HTR-8/SVneo (cell line): ENCODE results near the gene IRF4.
"Not testable (repeated sequence)": the region's sequence is repeated elsewhere in the genome, so short reads cannot be mapped to it uniquely, and the experiment has no call there.

Experiments used
- DNase-seq: peaks from one replicate; pipeline ENCODE4 v3.0.0; 2011; ENCODE audit warnings: low spot score, mixed read lengths; ENCODE audit not compliant: insufficient read length
- FAIRE-seq: peaks from 2 replicates; lab custom pipeline; 2011; peaks lifted over from hg19 to GRCh38; lab: Jason Lieb, UNC

The IRF4 gene

DNA sequence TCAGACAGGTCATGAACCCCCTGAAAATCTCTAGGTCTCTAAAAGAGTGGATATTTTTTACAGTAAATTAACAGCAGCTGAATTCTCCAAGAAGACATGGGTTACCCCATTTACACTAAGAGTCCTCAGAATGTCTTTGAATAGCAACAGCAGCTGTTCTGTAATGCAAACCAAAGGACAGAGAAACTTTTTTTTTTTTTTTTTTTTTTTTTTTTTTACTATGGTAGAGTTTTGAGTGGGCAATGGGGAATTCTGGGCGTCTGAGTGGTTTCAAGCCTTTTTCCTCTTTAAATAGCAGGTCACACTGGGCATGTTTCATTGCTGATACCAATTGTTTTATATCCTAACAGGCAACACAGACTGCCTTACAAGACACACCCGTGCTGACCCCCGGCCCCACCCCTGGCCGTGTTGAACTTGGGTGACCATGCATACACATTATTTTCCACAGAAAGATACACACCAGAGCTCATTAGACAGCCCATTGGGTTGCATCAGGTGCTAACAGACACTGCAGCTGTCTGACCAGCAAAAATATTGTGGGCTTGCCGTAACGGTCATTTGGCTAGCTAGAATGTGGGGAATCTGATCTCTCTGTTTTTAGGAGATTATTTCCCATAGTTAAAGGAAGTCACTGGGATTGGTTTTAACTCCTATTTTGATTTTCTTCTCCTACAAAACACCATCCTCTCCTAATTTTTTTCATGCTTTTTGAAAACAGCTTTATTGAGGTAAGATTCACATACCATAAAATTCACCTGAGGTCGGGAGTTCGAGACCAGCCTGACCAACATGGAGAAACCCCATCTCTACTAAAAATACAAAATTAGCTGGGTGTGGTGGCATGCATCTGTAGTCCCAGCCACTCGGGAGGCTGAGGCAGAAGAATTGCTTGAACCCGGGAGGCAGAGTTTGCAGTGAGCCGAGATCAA lies 26.7 kb upstream of the IRF4 start:
- FAIRE-seq (no peak), DNase-seq (no peak)

DNA sequence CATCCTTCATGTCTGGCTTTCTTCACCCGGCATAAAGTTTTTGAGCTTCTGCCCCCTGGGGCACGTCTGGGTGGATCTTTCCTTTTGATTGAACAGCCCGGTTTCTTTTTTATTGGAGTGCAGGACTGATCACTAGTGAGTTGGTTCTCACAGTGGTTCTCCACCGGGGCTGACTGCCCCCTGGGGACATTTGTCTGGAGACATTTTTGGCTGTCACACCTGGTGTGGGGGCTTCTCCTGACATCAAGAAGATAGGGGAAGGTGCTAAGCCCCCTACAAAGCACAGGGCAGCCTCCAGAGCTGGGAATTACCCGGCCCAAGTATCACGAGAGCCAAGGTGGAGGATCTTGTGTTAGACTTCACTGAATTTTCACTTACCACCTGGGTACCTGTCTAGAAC lies 25.7 kb upstream of the IRF4 start:
- FAIRE-seq = no peak
- no peak for DNase-seq

DNA sequence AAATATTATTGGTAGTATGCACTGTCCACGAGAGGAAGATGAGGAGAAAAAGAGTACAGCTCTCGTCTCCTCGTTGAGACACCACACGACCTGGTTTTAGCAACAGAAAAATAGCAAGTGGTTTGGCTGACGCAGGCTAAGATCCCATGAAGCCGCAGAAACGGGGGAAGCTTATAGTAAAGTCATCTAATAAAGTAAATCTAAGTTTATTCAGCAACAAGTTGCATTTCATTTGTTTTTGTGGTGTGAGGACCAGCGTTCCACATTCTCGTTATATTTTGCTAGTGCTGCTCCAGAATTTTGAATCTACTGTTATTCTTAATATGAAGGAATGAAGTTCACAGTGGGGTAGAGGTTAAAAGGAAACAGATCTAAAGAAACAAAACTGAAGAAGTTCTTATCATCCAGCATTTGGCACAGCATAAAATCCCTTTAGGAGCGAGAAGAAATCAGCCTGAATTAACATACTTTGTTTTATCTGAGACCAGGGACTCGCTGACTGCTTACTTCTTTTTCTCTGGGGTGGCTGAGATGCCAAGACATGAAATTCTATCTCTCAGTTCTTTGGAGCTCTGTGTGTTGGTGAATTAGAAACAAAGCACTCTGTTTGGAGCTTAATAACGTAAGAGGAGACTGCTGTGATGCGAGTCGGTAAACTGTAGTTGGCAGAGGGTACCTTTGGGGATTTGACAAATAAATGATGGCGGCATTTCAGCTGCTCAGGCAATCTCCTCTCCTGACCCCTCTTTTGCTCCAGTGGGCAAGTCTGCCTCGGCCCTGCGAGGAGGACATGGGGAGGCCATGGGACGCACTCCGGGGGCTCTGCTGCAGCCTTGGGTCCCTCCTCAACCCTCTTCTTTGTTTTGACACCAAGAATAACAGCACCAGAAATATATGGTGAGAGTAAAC lies 24.9 kb upstream of the IRF4 start:
- FAIRE-seq (no peak), DNase-seq (no peak)

DNA sequence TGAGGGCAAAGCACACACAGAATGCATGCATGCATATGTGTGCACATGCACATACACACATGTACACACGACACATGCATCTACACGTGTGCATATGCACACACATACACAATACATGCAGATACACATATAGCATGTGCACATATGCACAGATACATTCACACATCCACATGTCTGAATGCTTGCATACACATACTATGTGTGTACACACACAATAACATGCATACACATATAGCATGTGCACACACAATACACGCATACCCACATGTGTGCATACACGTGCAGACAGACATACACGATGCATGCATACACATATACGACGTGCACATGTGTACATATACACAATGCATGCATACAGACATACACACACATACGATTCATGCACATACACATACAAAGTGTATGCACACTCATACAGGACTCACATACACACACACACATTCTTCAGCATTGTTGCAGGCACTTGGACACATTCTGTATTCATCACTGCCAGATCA lies 24.2 kb upstream of the IRF4 start:
- DNase-seq = no peak
- peak; percentile 85 for FAIRE-seq

DNA sequence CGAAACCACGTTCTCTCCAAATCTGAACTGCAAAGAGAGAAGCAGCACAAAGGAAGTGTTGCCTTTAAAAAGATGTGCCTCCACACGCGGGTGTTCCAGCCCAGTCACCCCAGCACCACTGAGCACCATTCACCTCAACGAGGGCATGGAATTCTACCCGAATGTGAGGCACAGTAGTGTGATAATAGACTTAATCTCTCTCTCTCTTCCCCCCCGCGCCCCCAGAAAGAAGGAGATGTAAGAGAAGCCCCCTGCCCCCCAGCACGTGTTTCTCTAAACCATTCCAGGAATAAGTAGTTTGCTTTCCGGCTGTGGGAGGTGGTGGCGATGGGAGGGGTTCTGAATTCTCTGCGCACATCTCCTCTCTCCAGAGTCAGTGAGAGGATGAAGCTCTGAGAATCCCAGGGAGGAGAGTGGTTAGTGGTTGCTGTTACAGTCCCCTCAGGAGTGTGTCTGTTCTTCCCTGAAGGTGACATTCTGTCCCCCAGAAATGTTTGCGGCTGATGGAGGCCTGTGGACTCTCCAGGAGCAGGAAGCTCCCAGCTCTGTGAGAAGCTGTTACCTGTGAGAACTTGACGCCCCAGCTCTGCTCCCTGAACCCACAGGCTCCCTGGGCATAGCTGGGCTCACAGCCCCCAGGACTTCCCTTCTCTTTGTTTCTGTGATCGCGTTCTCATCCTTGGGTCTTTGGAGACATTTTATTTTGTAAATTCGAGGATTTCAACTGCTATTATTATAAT lies 23.5 kb upstream of the IRF4 start:
- DNase-seq = no peak
- FAIRE-seq = no peak

DNA sequence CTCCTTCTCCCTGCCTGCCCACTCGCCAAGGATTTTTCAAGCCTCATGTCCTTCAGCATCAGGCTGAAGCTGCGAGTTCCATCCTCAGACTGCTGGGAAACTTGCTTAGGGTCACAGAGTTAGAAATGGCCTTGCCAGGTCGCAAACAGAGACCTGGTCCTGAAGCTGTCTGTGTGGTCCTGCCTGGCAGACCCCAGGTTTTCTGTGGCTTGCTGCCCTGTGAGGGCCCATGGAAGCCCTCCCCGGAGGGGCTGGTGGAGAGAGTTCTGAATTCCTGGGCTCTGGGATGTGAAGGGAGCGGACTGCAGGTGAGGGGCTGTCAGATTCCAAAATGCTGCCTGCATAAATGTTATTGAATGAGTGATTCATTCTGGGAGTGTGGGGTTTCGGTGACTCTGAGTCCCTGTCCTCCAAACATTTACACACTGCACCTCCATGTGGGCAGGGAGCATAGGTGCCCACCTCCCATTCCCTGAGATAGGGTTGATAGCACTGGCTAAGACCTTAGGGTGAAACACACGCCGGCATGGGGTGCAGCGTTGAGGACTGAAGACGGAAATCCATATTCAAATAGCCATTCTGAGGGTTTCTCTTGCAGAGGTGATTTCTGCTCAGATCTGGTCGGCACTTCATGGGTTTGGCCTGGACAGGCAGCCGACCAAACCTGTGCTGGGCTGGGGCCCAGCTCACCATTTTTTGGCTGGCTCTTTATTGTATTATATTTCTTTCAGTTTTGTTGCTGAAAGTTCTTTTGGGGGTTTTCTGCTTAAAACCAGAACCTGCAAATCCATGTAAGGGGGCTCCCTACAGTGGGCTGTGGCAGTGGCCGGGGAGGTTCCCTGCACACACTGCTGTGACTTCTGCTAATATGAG lies 21.8 kb upstream of the IRF4 start:
- DNase-seq (no peak), FAIRE-seq (no peak)

DNA sequence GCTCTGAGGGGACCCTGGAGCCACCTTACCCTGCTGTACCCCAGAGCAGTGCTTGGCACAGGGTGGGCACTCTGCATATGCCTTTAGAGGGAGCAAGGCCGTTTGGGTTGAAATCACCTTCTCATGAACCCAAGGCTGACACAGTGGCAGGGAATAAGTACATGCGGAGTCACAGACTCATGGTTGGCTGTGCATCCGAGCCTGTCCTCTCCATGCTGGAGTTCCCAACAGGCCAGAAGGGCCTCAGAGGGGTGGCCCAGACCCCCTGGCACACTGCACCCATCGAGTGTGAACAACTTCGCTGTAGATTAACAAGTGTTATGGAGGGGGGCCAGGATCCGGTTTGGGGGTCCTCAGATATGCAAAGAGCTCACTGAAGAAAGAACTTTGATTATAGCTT lies 21.0 kb upstream of the IRF4 start:
- FAIRE-seq (no peak), DNase-seq (no peak)

DNA sequence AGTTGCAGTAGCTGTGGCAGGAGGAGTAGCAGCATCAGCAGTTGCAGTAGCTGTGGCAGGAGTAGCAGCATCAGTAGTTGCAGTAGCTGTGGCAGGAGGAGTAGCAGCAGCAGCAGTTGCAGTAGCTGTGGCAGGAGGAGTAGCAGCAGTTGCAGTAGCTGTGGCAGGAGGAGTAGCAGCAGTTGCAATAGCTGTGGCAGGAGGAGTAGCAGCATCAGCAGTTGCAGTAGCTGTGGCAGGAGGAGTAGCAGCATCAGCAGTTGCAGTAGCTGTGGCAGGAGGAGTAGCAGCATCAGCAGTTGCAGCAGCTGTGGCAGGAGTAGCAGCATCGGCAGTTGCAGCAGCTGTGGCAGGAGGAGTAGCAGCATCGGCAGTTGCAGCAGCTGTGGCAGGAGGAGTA lies 19.7 kb upstream of the IRF4 start:
- not testable (repeated sequence) for DNase-seq
- FAIRE-seq = peak; percentile 81

DNA sequence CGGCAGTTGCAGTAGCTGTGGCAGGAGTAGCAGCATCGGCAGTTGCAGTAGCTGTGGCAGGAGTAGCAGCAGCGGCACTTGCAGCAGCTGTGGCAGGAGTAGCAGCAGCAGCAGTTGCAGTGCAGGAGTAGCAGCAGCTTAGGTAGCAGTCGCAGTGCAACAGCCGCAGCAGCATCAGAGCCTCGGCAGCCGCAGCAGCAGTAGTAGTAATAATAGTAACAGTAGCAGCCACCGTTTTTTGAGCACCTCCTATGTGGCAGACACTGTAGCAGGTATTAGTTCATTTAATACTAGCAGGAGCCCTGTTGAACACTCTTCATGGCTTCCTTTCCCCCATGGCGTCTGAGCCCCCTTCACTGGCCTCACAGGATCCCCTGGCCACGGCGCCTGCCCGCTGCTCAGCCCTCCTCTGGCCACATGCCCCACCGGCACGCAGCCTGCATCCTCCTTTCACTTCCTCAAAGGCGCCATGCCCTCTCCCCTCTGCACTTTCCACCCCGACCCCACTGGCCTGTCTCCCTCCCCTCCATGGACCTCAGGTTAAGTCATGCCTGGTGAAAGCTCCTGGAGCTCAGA lies 19.1 kb upstream of the IRF4 start:
- no peak for DNase-seq
- peak; percentile 55 for FAIRE-seq

DNA sequence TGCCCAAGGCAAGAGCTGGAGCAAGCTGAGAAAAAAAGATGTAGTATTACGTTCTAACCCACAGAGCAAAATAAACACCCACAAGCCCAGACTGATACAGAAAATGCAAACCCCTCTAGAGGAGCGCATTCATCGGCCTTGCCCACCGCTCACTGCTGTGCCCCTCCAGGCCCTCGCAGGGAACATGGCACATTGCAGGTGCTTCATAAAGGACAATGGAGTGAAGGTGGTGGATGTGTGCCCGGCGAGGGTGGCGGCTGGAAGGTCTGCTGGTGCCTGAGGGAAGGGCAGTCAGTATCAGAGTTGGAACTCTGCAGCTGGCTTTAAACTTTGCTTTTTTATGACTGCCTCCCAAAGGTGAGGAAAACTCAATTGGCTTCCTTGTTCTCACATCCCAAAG lies 18.5 kb upstream of the IRF4 start:
- FAIRE-seq (no peak), DNase-seq (no peak)

DNA sequence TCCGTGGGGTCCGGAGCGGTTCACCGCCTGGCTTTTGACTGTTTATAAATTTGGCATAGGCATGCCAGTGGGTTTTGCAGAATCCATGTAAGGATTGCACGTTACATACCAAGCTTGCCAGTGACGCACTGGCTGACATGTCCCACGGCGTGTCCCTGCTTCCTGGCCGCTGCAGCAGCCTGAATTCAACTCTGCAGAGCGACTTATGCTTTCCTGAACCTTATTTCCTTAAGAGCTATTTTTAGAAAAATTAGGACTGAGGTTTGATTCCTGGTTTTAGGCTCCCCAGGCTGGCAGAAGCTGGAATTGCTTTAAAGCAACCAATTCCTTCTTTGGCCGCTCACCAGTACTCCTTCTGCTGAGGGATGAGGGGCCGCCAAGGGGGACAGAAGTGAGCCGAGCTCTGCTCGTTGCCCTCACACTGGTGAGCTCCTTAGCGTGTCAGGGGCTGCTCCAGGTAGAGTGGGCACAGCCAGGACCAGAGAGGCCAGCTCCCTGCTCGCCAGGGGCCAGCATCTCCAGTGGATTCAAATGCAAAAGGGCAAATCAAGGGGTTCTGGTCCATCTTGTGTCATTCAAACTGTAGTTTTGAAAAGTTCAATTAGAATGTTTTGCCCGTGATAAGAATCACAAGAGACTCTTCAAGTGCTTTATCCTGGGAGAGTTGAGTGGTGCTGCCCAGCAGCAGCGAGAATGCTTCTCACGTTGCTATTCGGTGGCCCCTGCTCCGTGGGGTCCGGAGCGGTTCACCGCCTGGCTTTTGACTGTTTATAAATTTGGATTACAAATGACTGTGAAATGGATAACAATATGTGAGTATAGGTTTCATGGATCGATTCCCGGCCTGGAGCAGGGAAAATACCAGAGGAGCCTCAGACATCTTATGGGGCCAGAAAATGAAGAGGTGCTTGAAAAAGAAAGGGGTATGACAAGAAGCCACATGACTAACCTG lies 17.5 kb upstream of the IRF4 start:
- no peak for FAIRE-seq
- no peak for DNase-seq

DNA sequence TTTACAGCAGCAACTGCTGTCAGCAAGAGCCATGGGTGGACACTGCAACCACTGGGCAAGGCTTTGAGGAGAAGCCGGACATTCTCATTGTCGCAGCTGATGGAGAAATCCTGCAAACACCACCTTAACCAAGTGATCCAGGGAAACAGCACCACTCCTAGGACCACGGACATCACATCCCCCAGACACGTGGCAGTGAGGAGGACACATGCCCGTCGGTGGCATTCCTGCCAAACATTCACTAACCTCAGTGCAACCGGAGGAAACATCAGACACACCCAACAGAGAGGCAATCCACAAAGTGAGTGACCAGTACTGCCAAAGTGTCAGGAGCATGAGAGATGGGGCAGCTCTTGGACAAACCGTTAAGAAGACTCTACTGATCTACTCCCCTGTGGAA lies 16.6 kb upstream of the IRF4 start:
- no peak for FAIRE-seq
- DNase-seq = no peak

DNA sequence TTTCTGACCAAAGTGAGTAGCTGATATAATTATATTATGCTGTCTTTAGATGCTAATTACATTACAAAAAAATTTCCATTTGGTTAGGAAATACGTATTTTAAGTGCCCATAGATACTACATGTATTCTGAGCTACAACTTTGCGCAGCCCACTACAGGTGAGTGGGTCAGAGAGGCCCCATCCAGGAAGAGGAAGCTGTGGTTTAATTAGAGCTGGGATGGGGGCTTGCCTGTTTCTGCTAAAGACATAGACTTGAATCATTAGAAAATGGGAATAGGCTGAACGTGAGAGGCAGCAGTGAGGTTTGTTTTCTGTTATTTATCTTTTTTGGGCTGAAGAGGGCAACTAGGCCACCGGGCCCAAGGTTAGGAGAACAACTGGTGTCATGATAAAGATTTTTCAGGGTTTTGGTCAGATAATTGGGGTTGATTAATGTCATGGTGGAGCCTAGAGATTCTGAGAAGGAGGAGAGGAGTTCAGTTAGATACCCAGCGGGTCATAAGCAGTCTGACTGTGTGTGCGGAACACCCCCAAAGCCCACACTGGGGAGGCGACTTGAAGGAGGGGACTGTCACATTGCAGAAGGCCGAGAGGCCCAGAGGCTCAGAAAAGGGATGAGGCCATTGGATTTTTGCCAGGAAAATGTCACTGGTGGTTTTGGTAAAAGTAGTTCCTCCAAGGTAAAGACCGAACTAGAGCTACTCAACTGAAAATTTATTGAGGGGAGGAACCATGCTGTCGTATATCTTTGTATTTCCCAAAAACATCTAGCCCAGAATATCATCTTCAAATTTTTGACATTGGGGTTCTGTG lies 14.5 kb upstream of the IRF4 start:
- no peak for FAIRE-seq

DNA sequence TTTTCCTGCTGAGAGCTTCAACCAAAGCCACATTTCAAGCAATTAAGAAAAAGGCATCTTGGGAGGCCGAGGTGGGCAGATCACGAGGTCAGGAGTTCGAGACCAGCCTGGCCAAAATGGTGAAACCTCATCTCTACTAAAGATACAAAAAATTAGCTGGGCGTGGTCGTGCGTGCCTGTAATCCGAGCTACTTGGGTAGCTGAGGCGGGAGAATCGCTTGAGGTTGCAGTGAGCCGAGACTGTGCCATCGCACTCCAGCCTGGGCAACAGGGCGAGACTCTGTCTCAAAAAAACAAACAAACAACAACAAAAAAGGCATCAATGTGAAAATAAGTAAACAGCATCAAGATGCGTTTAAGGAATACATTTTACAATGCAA lies 13.9 kb upstream of the IRF4 start:
- not testable (repeated sequence) for DNase-seq, FAIRE-seq

More for the DNA sequence above, 14.5 kb upstream of the IRF4 start:
- no peak for DNase-seq

DNA sequence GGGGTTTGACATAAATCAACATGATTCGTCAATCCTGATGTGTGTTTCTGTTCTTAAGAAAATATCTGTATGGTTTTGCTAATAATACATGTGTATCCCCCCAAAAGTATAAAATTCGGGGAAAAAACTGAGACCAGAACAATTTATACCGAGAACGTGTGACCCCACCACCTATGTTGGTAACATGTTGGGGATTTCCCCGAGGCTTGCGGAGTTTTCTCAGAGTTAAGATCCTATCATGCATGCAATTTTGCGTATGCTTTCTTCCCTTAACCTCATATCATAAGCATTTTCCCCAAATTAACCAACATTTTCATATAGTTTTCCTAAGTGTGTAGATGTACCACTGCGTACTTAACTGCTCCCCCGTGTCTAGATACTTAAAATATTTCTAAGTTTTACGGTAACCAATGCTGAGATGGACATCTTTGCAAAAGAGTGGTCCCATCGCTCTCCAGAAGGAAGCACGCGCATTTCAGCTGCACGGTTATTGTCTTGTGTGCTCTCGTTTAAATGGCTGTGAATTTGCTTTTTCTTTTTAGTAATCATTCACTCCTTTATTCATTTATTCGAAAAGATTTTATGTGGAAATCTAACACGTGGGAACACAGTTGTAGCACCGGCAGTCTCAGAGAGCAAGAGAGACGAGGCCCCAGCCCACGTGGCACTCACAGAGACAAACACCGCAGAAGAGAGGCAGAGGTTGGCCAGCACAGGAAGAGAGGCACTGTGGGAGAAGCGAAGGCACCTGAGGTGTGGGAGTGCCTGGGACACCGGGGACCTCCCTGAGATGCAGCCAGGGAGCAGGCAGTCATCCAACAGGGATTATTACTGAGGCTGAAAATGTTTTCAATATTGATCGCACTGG lies 13.2 kb upstream of the IRF4 start:
- FAIRE-seq = no peak
- no peak for DNase-seq

DNA sequence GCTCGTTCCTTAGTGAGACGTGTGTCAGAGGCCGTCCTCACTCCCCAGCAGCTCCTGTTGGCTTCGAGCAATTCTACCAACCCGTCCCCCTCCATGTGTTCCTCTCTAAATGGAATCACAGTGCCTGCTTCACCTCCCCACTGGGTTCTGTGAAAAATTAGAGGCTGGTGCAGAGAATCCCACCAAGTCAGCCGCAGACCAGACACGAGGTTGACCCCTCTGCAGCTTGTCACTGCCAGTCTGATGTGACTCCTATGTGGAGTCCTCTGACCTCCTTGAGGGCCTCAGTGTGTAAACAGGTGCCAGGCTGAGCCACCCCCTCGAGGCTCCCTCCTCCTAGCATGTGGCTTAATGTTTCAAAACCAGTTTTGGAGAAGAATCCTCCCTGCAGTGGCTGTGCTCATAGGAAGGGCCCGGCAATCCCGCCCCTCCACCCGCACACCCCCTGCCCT lies 12.6 kb upstream of the IRF4 start:
- DNase-seq = no peak
- FAIRE-seq = no peak
